CD4-positive, CD25-positive, alpha-beta regulatory T cell (primary cell): ENCODE data around the gene SPRYD3. TPM values are rescaled to one million over a fixed set of nuclear protein-coding genes. Genes with fewer than 3 reads are reported as not detected.
"Not testable (repeated sequence)": the region's sequence is repeated elsewhere in the genome, so short reads cannot be mapped to it uniquely, and the experiment has no call there.

Experiments
- ATAC-seq, 2 donors: fragments of 150-1000 bp; cut with Tn5 transposase; one replicate each; pipeline ENCODE4 v1.10.0; 2021; ENCODE audit warnings: low read depth in 2 of 2, moderate number of reproducible peaks in 2 of 2, moderate library complexity in 1 of 2
- DNase-seq, 3 donors: peaks; one replicate each; pipeline versions ENCODE4 v3.0.0 to v3.0.0-alpha.2; 2012 to 2022; ENCODE audit warnings: mixed read lengths in 1 of 3
- H3K27ac ChIP-seq: one replicate; pipeline ENCODE4 v1.7.0; 2013; ENCODE audit warnings: mild to moderate bottlenecking, low read length; ENCODE audit not compliant: insufficient read depth, poor library complexity, severe bottlenecking
- H3K27me3 ChIP-seq: one replicate; pipeline ENCODE4 v1.7.0; 2013; ENCODE audit warnings: low read length; ENCODE audit not compliant: control insufficient read depth, insufficient read depth
- H3K36me3 ChIP-seq: one replicate; pipeline ENCODE4 v1.7.0; 2013; ENCODE audit warnings: mild to moderate bottlenecking, low read length, moderate library complexity; ENCODE audit not compliant: control insufficient read depth, insufficient read depth
- H3K4me1 ChIP-seq: 2 replicates; pipeline ENCODE4 v1.7.0; 2013; ENCODE audit warnings: mild to moderate bottlenecking, low read length; ENCODE audit not compliant: insufficient read depth, control insufficient read depth, poor library complexity, severe bottlenecking
- H3K4me3 ChIP-seq: one replicate; pipeline ENCODE4 v1.7.0; 2013; ENCODE audit warnings: low read depth, mild to moderate bottlenecking, low read length, moderate library complexity
- H3K9me3 ChIP-seq, 2 experiments: 1 replicate in 1 of 2; 2 replicates in 1 of 2; pipeline ENCODE4 v1.7.0; 2013; ENCODE audit warnings: low read length in 2 of 2, mild to moderate bottlenecking in 1 of 2, moderate library complexity in 1 of 2; ENCODE audit not compliant: control insufficient read depth in 2 of 2
- H3K27ac Mint-ChIP-seq, 3 donors: one replicate each; pipeline ENCODE4 v1.8.0; 2020 to 2022; ENCODE audit warnings: mild to moderate bottlenecking in 3 of 3, mixed read lengths in 3 of 3, moderate library complexity in 2 of 3
- H3K27me3 Mint-ChIP-seq: one replicate; pipeline ENCODE4 v1.8.0; 2022; ENCODE audit warnings: mild to moderate bottlenecking, mixed read lengths
- H3K36me3 Mint-ChIP-seq: one replicate; pipeline ENCODE4 v1.8.0; 2020; ENCODE audit warnings: mixed read lengths
- H3K4me1 Mint-ChIP-seq, 4 donors: one replicate each; pipeline ENCODE4 v1.8.0; 2020 to 2022; ENCODE audit warnings: mixed read lengths in 4 of 4, mild to moderate bottlenecking in 1 of 4
- H3K4me3 Mint-ChIP-seq, 4 donors: one replicate each; pipeline ENCODE4 v1.8.0; 2020 to 2022; ENCODE audit warnings: mild to moderate bottlenecking in 4 of 4, mixed read lengths in 4 of 4, moderate library complexity in 3 of 4
- H3K9me3 Mint-ChIP-seq, 7 donors: one replicate each; pipeline ENCODE4 v1.8.0; 2020 to 2022; ENCODE audit warnings: mixed read lengths in 7 of 7, mild to moderate bottlenecking in 3 of 7, moderate library complexity in 2 of 7
- polyA plus RNA-seq, 4 donors: library from polyadenylated mRNA; unstranded; fragments of 300-500 nt; fragmentation: Illumina TruSeq; gene quantifications; one replicate each; pipeline ENCODE4 v1.2.3, GENCODE V29; 2021
- total RNA-seq: library from RNA; stranded (reverse); gene quantifications from one replicate; pipeline ENCODE4 v1.2.3, GENCODE V29; 2022

SPRYD3 gene
- total and polyA plus RNA-seq, 5 donors from 2014 or later, result 25.9 to 59.2 (median 43.1) TPM

DNA sequence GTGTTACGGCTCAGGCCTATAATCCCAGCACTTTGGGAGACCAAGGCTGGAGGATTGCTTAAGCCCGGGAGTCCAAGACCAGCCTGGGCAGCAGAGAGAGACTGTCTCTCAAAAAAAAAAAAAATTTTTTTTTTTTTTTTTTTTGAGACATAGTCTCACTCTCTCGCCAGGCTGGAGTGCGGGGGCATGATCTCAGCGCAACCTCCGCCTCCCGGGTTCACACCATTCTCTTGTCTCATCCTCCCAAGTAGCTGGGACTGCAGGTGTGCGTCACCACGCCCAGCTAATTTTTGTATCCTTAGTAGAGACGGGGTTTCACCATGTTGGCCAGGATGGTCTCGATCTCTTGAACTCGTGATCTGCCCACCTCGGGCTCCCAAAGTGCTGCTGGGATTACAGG lies 52.2 kb downstream of the SPRYD3 start:
- not testable (repeated sequence) for H3K4me1 ChIP-seq, H3K27me3 Mint-ChIP-seq, H3K9me3 ChIP-seq, H3K9me3 Mint-ChIP-seq, DNase-seq, H3K27me3 ChIP-seq, H3K4me3 Mint-ChIP-seq, ATAC-seq, H3K27ac Mint-ChIP-seq, H3K4me3 ChIP-seq
- Histone ChIP-seq H3K27ac (peak overlapping the region; percentile 6), H3K36me3 (peaks cover 88% of the 10 kb centered on the region)
- peaks cover 0 to 11% (median 6%) of the 10 kb centered on the region in 4 donors for H3K4me1 Mint-ChIP-seq
- H3K36me3 Mint-ChIP-seq, result peaks cover 37% of the 10 kb centered on the region

- H3K36me3 ChIP-seq, result peaks cover 88% of the 10 kb centered on the region
- H3K4me3 Mint-ChIP-seq, result no peak overlapping the region
- ATAC-seq, result no peak
- H3K27ac Mint-ChIP-seq, result no peak overlapping the region
- H3K36me3 Mint-ChIP-seq, result peaks cover 33% of the 10 kb centered on the region
- H3K9me3 Mint-ChIP-seq, result no peaks in the 10 kb centered on the region
- DNase-seq, result no peak
- no peak overlapping the region for H3K4me3 ChIP-seq
- H3K27ac ChIP-seq, result no peak overlapping the region
- no peaks in the 10 kb centered on the region for H3K27me3 Mint-ChIP-seq
- no peaks in the 10 kb centered on the region for H3K9me3 ChIP-seq
- H3K4me1 ChIP-seq, result no peaks in the 10 kb centered on the region
- no peaks in the 10 kb centered on the region for H3K27me3 ChIP-seq
- peaks cover 0 to 6% (median 0%) of the 10 kb centered on the region in 4 donors for H3K4me1 Mint-ChIP-seq
These were observed 53.9 kb downstream of the SPRYD3 start for GRCh38 chr12:53025250-53025649.

DNA sequence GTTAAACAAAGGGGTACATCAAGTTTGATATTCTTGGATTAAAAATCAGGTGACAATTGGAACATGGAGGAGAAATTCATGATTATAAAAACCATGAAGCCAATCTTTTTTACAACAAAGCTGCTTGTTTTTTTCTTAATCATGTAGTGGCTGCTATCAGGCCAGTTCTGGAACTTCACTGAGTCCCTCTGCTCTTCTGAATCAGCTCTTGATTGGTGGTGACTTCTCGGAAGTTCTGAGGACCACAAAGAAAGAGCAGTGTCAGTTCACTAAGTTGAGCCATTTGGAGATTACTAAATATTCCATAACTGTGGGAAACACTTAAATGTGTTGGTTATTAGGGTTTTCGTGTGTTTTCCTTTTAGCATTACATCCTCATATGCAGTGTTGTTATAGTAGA lies 64.5 kb downstream of the SPRYD3 start:
- no peaks in the 10 kb centered on the region for H3K9me3 ChIP-seq
- DNase-seq, result no peak
- peaks cover 49% of the 10 kb centered on the region for H3K36me3 ChIP-seq
- H3K9me3 Mint-ChIP-seq, result peaks cover 0 to 1% (median 0%) of the 10 kb centered on the region in 7 donors
- H3K27ac Mint-ChIP-seq, result peak overlapping the region in 2 of 3 donors; percentile 33 to 34
- no peak overlapping the region for H3K4me3 Mint-ChIP-seq
- ATAC-seq, result no peak
- H3K4me1 Mint-ChIP-seq, result peaks cover 15 to 56% (median 38%) of the 10 kb centered on the region in 4 donors
- no peaks in the 10 kb centered on the region for H3K27me3 Mint-ChIP-seq
- H3K4me3 ChIP-seq, result peak overlapping the region; percentile 19
- H3K4me1 ChIP-seq, result peaks cover 21% of the 10 kb centered on the region
- H3K27ac ChIP-seq, result no peak overlapping the region
- H3K36me3 Mint-ChIP-seq, result peaks cover 28% of the 10 kb centered on the region
- H3K27me3 ChIP-seq, result no peaks in the 10 kb centered on the region

Other genes starting within 250 kb of the SPRYD3 start
- gene KRT79, start 245.1 kb downstream of the SPRYD3 start, total RNA-seq, result not detected
- not detected for gene KRT79, start 245.1 kb downstream of the SPRYD3 start, polyA plus RNA-seq
- not detected for gene KRT78, start 230.4 kb downstream of the SPRYD3 start, total RNA-seq
- not detected for gene KRT78, start 230.4 kb downstream of the SPRYD3 start, polyA plus RNA-seq
- not detected for gene KRT8, start 174.3 kb downstream of the SPRYD3 start, total RNA-seq
- under 1 TPM in 2 of 4 donors, not detected in 2; 0.13 to 0.73 TPM for gene KRT8, start 174.3 kb downstream of the SPRYD3 start, polyA plus RNA-seq
- gene KRT18, start 130.3 kb downstream of the SPRYD3 start, total RNA-seq, result 2.4 TPM
- 10 to 100 TPM in 1 of 4 donors, 1 to 10 TPM in 3; 5.8 to 11.2 (median 6.8) TPM for gene KRT18, start 130.3 kb downstream of the SPRYD3 start, polyA plus RNA-seq
- 506 TPM for gene EIF4B, start 72.9 kb downstream of the SPRYD3 start, total RNA-seq
- 100 to 1,000 TPM in 2 of 4 donors, 10 to 100 TPM in 2; 71.3 to 116 (median 103) TPM for gene EIF4B, start 72.9 kb downstream of the SPRYD3 start, polyA plus RNA-seq
- 1.4 TPM for gene TNS2, start 29.3 kb downstream of the SPRYD3 start, total RNA-seq
- gene TNS2, start 29.3 kb downstream of the SPRYD3 start, polyA plus RNA-seq, result under 1 TPM in 1 of 4 donors, not detected in 3; 0.09 TPM
- not detected for gene IGFBP6, start 18.3 kb upstream of the SPRYD3 start, total RNA-seq
- gene IGFBP6, start 18.3 kb upstream of the SPRYD3 start, polyA plus RNA-seq, result under 1 TPM in 1 of 4 donors, not detected in 3; 0.84 TPM
- 0.37 TPM for gene SOAT2, start 24.1 kb upstream of the SPRYD3 start, total RNA-seq
- gene SOAT2, start 24.1 kb upstream of the SPRYD3 start, polyA plus RNA-seq, result not detected
- 32.6 TPM for gene ZNF740, start 101.3 kb upstream of the SPRYD3 start, total RNA-seq
- 1 to 10 TPM; 2.3 to 3.1 (median 2.7) TPM for gene ZNF740, start 101.3 kb upstream of the SPRYD3 start, polyA plus RNA-seq
- gene CSAD, start 101.5 kb upstream of the SPRYD3 start, total RNA-seq, result 68.0 TPM
- 1 to 10 TPM; 1.2 to 2.3 (median 1.6) TPM for gene CSAD, start 101.5 kb upstream of the SPRYD3 start, polyA plus RNA-seq
- gene ITGB7, start 127.9 kb upstream of the SPRYD3 start, total RNA-seq, result 297 TPM
- 100 to 1,000 TPM; 279 to 382 (median 330) TPM for gene ITGB7, start 127.9 kb upstream of the SPRYD3 start, polyA plus RNA-seq
- gene RARG, start 152.8 kb upstream of the SPRYD3 start, total RNA-seq, result 16.8 TPM
- gene RARG, start 152.8 kb upstream of the SPRYD3 start, polyA plus RNA-seq, result 1 to 10 TPM; 1.5 to 5.1 (median 2.4) TPM
- gene ESPL1, start 188.9 kb upstream of the SPRYD3 start, total RNA-seq, result 2.7 TPM
- under 1 TPM in 3 of 4 donors, not detected in 1; 0.05 to 0.24 (median 0.11) TPM for gene ESPL1, start 188.9 kb upstream of the SPRYD3 start, polyA plus RNA-seq
- 506 TPM for gene PFDN5, start 216.2 kb upstream of the SPRYD3 start, total RNA-seq
- 1,000 to 10,000 TPM; 1,352 to 1,800 (median 1,601) TPM for gene PFDN5, start 216.2 kb upstream of the SPRYD3 start, polyA plus RNA-seq
- 33.9 TPM for gene MYG1, start 220.3 kb upstream of the SPRYD3 start, total RNA-seq
- gene MYG1, start 220.3 kb upstream of the SPRYD3 start, polyA plus RNA-seq, result 10 to 100 TPM; 85.0 to 98.1 (median 94.4) TPM
- 36.8 TPM for gene AAAS, start 242.2 kb upstream of the SPRYD3 start, total RNA-seq
- 10 to 100 TPM; 34.0 to 45.9 (median 37.8) TPM for gene AAAS, start 242.2 kb upstream of the SPRYD3 start, polyA plus RNA-seq